H9 (cell line): ENCODE results near the gene NEDD4L. TPM values are rescaled to one million over a fixed set of nuclear protein-coding genes. Genes with fewer than 3 reads are reported as not detected.

Source experiments
- DNase-seq: peaks from one replicate; pipeline ENCODE4 v3.0.0-alpha.2; 2017
- H2AFZ ChIP-seq: one replicate; pipeline ENCODE4 v1.6.1; 2013; ENCODE audit warnings: mild to moderate bottlenecking, low read length, control low read depth, moderate library complexity
- H2AK5ac ChIP-seq: 2 replicates; pipeline ENCODE4 v1.6.1; 2013; ENCODE audit warnings: low read length, control low read depth, mixed read lengths; ENCODE audit not compliant: insufficient read length
- H2BK120ac ChIP-seq: one replicate; pipeline ENCODE4 v1.6.1; 2013; ENCODE audit warnings: low read depth, mild to moderate bottlenecking, low read length, control low read depth, inconsistent platforms; ENCODE audit not compliant: poor library complexity, severe bottlenecking
- H2BK12ac ChIP-seq: 2 replicates; pipeline ENCODE4 v1.6.1; 2013; ENCODE audit warnings: low read length, control low read depth, mixed read lengths, low read depth; ENCODE audit not compliant: insufficient read length
- H2BK15ac ChIP-seq: 2 replicates; pipeline ENCODE4 v1.6.1; 2013; ENCODE audit warnings: low read depth, low read length, control low read depth
- H2BK20ac ChIP-seq: one replicate; pipeline ENCODE4 v1.6.1; 2013; ENCODE audit warnings: low read depth, mild to moderate bottlenecking, low read length, control low read depth, inconsistent platforms; ENCODE audit not compliant: poor library complexity, severe bottlenecking
- H2BK5ac ChIP-seq: 2 replicates; pipeline ENCODE4 v1.6.1; 2013; ENCODE audit warnings: low read length, control low read depth, mixed read lengths; ENCODE audit not compliant: insufficient read length
- H3K14ac ChIP-seq: 2 replicates; pipeline ENCODE4 v1.6.1; 2013; ENCODE audit warnings: low read length, control low read depth; ENCODE audit not compliant: insufficient read depth
- H3K18ac ChIP-seq: 2 replicates; pipeline ENCODE4 v1.6.1; 2013; ENCODE audit warnings: low read depth, mild to moderate bottlenecking, mixed read lengths, low read length, control low read depth; ENCODE audit not compliant: insufficient read length
- H3K23ac ChIP-seq: 2 replicates; pipeline ENCODE4 v1.6.1; 2013; ENCODE audit warnings: low read length, control low read depth, mixed read lengths, low read depth; ENCODE audit not compliant: insufficient read length
- H3K23me2 ChIP-seq: 2 replicates; pipeline ENCODE4 v1.6.1; 2013; ENCODE audit warnings: low read depth, mild to moderate bottlenecking, mixed read lengths, low read length, control low read depth; ENCODE audit not compliant: insufficient read length, poor library complexity, severe bottlenecking
- H3K27ac ChIP-seq: 2 replicates; pipeline ENCODE4 v1.5.1; 2013; ENCODE audit warnings: low read length, control low read depth, mixed read lengths, low read depth; ENCODE audit not compliant: insufficient read length
- H3K27me3 ChIP-seq: 2 replicates; pipeline ENCODE4 v1.6.1; 2013; ENCODE audit warnings: low read length, control low read depth, inconsistent platforms; ENCODE audit not compliant: insufficient read depth
- H3K4ac ChIP-seq: 2 replicates; pipeline ENCODE4 v1.6.1; 2013; ENCODE audit warnings: low read depth, mild to moderate bottlenecking, control low read depth, inconsistent platforms, low read length, moderate library complexity
- H3K4me1 ChIP-seq: 2 replicates; pipeline ENCODE4 v1.6.1; 2013; ENCODE audit warnings: low read length, control low read depth, inconsistent platforms; ENCODE audit not compliant: insufficient read depth
- H3K4me2 ChIP-seq: 2 replicates; pipeline ENCODE4 v1.6.1; 2013; ENCODE audit warnings: low read length, control low read depth, mixed read lengths; ENCODE audit not compliant: insufficient read length, insufficient read depth
- H3K56ac ChIP-seq: 2 replicates; pipeline ENCODE4 v1.6.1; 2013; ENCODE audit warnings: low read depth, mild to moderate bottlenecking, mixed read lengths, low read length, control low read depth; ENCODE audit not compliant: insufficient read length
- H3K79me1 ChIP-seq: 2 replicates; pipeline ENCODE4 v1.6.1; 2013; ENCODE audit warnings: low read depth, mild to moderate bottlenecking, moderate library complexity, low read length, control low read depth, inconsistent platforms; ENCODE audit not compliant: insufficient read depth, poor library complexity, severe bottlenecking
- H3K79me2 ChIP-seq: 2 replicates; pipeline ENCODE4 v1.6.1; 2013; ENCODE audit warnings: low read length, control low read depth, inconsistent platforms; ENCODE audit not compliant: insufficient read depth
- H3K9ac ChIP-seq: 2 replicates; pipeline ENCODE4 v1.6.1; 2013; ENCODE audit warnings: low read length, control low read depth, mixed read lengths; ENCODE audit not compliant: insufficient read length; ENCODE audit errors: extremely low read depth
- H3K9me3 ChIP-seq: one replicate; pipeline ENCODE4 v1.6.1; 2013; ENCODE audit warnings: low read depth, low read length, inconsistent platforms; ENCODE audit not compliant: control insufficient read depth
- H3T11ph ChIP-seq: one replicate; pipeline ENCODE4 v1.6.1; 2013; ENCODE audit warnings: mild to moderate bottlenecking, low read length, control low read depth, inconsistent platforms
- H4K20me1 ChIP-seq: one replicate; pipeline ENCODE4 v1.6.1; 2013; ENCODE audit not compliant: control insufficient read depth, insufficient read length, insufficient read depth
- H4K5ac ChIP-seq: 2 replicates; pipeline ENCODE4 v1.6.1; 2013; ENCODE audit warnings: low read depth, mild to moderate bottlenecking, mixed read lengths, low read length, control low read depth; ENCODE audit not compliant: insufficient read length
- H4K8ac ChIP-seq: replicated peaks from 2 replicates; pipeline ENCODE4 v1.6.1; 2013; ENCODE audit warnings: low read length, control low read depth, mixed read lengths, low read depth; ENCODE audit not compliant: insufficient read length
- H4K91ac ChIP-seq: 2 replicates; pipeline ENCODE4 v1.6.1; 2013; ENCODE audit warnings: low read depth, mild to moderate bottlenecking, moderate library complexity, mixed read lengths, low read length, control low read depth; ENCODE audit not compliant: insufficient read length
- H3K27ac Mint-ChIP-seq, 3 experiments: 2 replicates in 2 of 3; 3 replicates in 1 of 3; pipeline ENCODE4 v1.8.0; 2020 to 2021; ENCODE audit warnings: mixed read lengths in 3 of 3, mild to moderate bottlenecking in 1 of 3, moderate library complexity in 1 of 3
- H3K27me3 Mint-ChIP-seq: 2 replicates; pipeline ENCODE4 v1.8.0; 2021; ENCODE audit warnings: low read depth, mild to moderate bottlenecking, moderate library complexity, mixed read lengths
- H3K36me3 Mint-ChIP-seq, 3 experiments: 2 replicates in 2 of 3; 3 replicates in 1 of 3; pipeline ENCODE4 v1.8.0; 2020 to 2021; ENCODE audit warnings: low read depth in 3 of 3, mixed read lengths in 3 of 3; ENCODE audit not compliant: insufficient read depth in 1 of 3
- H3K4me1 Mint-ChIP-seq, 2 experiments: 2 replicates each; pipeline ENCODE4 v1.8.0; 2020; ENCODE audit warnings: mixed read lengths in 2 of 2
- H3K4me3 Mint-ChIP-seq, 2 experiments: 2 replicates in 1 of 2; 3 replicates in 1 of 2; pipeline ENCODE4 v1.8.0; 2020 to 2021; ENCODE audit warnings: mild to moderate bottlenecking in 2 of 2, mixed read lengths in 2 of 2, moderate library complexity in 1 of 2
- H3K9me3 Mint-ChIP-seq, 2 experiments: 2 replicates in 1 of 2; 3 replicates in 1 of 2; pipeline ENCODE4 v1.8.0; 2020; ENCODE audit warnings: mild to moderate bottlenecking in 2 of 2, mixed read lengths in 2 of 2, moderate library complexity in 1 of 2
- WGBS: extraction: QIAGEN DNeasy Blood & Tissue Kit; methylation state at CpG from one replicate; pipeline ENCODE4 v1.1.7; 2013; ENCODE audit warnings: missing lambda C conversion rate, low lambda C conversion rate, mixed read lengths; ENCODE audit not compliant: insufficient read length; ENCODE audit errors: extremely low coverage; 5-methylcytosine and 5-hydroxymethylcytosine counted together
- total RNA-seq: library from RNA; stranded (reverse); gene quantifications from 2 replicates; pipeline ENCODE4 v1.2.1, GENCODE V29; 2021
- TF ChIP-seq, protein P1 (sequence below): fragments of 200-600 bp; sonication (generic); conservative IDR thresholded peaks from 3 replicates; pipeline ENCODE4 v1.8.0; 2021; ENCODE audit warnings: antibody characterized with exemption, mild to moderate bottlenecking

The NEDD4L gene
- total RNA-seq, 1 experiment from 2014 or later, result 76.3 TPM

DNA sequence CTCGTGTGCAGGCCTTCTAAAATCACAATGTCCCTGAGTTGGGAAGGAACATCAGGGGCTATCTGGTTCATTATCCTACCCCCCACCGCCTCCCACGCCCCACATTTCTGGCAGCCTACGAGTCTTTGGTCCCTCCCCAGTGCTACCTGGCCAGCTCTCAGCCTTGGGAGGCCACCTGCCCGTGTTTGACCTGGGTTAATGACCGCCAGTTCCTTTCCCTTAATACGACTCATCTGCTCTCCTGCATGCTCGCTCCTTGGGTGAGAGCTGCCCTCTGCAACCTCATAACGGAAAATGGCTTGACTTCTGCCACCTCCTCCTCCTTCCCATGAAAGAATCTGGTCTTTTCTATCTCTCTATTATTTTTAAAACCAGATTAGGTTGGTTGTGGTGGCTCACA, 112.5 kb downstream of the NEDD4L start:
- H3K4me2 ChIP-seq, result no peak overlapping the region
- H2BK120ac ChIP-seq, result no peak overlapping the region
- H3K36me3 Mint-ChIP-seq, result no peaks in the 10 kb centered on the region
- H3K27me3 Mint-ChIP-seq, result no peaks in the 10 kb centered on the region
- H3K23me2 ChIP-seq, result no peaks in the 10 kb centered on the region
- H3K79me2 ChIP-seq, result no peaks in the 10 kb centered on the region; the same call in 1 of the 2 replicates
- no peak overlapping the region for H4K8ac ChIP-seq
- no peak overlapping the region for H4K5ac ChIP-seq
- no peak overlapping the region for H2AFZ ChIP-seq
- no peaks in the 10 kb centered on the region for H3K9me3 Mint-ChIP-seq
- H3K14ac ChIP-seq, result no peak overlapping the region; the same call in 1 of the 2 replicates
- WGBS, result no CpG with 5 or more reads among the region's 9 CpGs
- no peak overlapping the region for H2BK20ac ChIP-seq
- H3K56ac ChIP-seq, result no peak overlapping the region
- H3K79me1 ChIP-seq, result no peaks in the 10 kb centered on the region
- no peak overlapping the region for H3K4ac ChIP-seq
- H3K4me1 ChIP-seq, result no peaks in the 10 kb centered on the region
- no peak overlapping the region for H3K27ac ChIP-seq
- H3K23ac ChIP-seq, result no peak overlapping the region
- no peak overlapping the region for H3K18ac ChIP-seq
- no peak overlapping the region for H4K91ac ChIP-seq
- no peak for DNase-seq
- TF ChIP-seq, protein P1, sequence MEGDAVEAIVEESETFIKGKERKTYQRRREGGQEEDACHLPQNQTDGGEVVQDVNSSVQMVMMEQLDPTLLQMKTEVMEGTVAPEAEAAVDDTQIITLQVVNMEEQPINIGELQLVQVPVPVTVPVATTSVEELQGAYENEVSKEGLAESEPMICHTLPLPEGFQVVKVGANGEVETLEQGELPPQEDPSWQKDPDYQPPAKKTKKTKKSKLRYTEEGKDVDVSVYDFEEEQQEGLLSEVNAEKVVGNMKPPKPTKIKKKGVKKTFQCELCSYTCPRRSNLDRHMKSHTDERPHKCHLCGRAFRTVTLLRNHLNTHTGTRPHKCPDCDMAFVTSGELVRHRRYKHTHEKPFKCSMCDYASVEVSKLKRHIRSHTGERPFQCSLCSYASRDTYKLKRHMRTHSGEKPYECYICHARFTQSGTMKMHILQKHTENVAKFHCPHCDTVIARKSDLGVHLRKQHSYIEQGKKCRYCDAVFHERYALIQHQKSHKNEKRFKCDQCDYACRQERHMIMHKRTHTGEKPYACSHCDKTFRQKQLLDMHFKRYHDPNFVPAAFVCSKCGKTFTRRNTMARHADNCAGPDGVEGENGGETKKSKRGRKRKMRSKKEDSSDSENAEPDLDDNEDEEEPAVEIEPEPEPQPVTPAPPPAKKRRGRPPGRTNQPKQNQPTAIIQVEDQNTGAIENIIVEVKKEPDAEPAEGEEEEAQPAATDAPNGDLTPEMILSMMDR, result no peak
- peak overlapping the region in 2 of 3 experiments; percentile 2 to 65; a peak in 2 of 7 replicates for H3K27ac Mint-ChIP-seq
- no peak overlapping the region for H3K4me3 Mint-ChIP-seq
- no peak overlapping the region for H2AK5ac ChIP-seq
- H3T11ph ChIP-seq, result no peak overlapping the region
- H4K20me1 ChIP-seq, result no peaks in the 10 kb centered on the region
- no peak overlapping the region for H2BK12ac ChIP-seq
- no peak overlapping the region for H2BK15ac ChIP-seq
- H3K4me1 Mint-ChIP-seq, result peaks cover 4 to 6% of the 10 kb centered on the region in 2 experiments
- no peak overlapping the region for H2BK5ac ChIP-seq
- no peaks in the 10 kb centered on the region for H3K27me3 ChIP-seq
- H3K9me3 ChIP-seq, result no peaks in the 10 kb centered on the region
- H3K9ac ChIP-seq, result no peak overlapping the region
